PC-3 (cell line): ENCODE data around the gene NR5A2. TPM values are rescaled to one million over a fixed set of nuclear protein-coding genes. Genes with fewer than 3 reads are reported as not detected.
A peak's percentile ranks its signal among the peaks of the same experiment; 100 is the strongest.

Source experiments
- ATAC-seq: fragments of 200-7000 bp; cut with Tn5 transposase; 2 replicates; pipeline ENCODE4 v1.9.1; 2020; ENCODE audit warnings: mild to moderate bottlenecking, moderate library complexity
- BruUV-seq: library from RNA; stranded (reverse); fragments of 400-500 nt; replicated peaks from 2 replicates; lab custom pipeline; 2021; lab: Mats Ljungman, UMichigan
- CTCF ChIA-PET: fragments of 300-600 bp; sonication (Branson Sonifier 250); formaldehyde crosslinking; loops from one replicate; lab custom pipeline; 2022; ENCODE audit warnings: antibody characterized with exemption; lab: Charles Lee
- POLR2A ChIA-PET: fragments of 300-600 bp; sonication (Branson Sonifier 250); formaldehyde crosslinking; loops from one replicate; lab custom pipeline; 2022; ENCODE audit warnings: antibody characterized with exemption; ENCODE audit not compliant: unreplicated experiment; lab: Charles Lee
- DNase-seq: peaks from one replicate; pipeline ENCODE4 v3.0.0-alpha.2; 2015
- H2AFZ ChIP-seq: fragments of 300-600 bp; sonication (generic); 2 replicates; pipeline ENCODE4 v1.6.0; 2016; ENCODE audit warnings: antibody characterized with exemption, low read length
- H3F3A ChIP-seq: fragments of 300-600 bp; sonication (generic); one replicate; pipeline ENCODE4 v1.6.0; 2017; ENCODE audit warnings: antibody characterized with exemption, low read length, control low read depth, mild to moderate bottlenecking; ENCODE audit not compliant: unreplicated experiment
- H3K27ac ChIP-seq: fragments of 300-600 bp; sonication (generic); 2 replicates; pipeline ENCODE4 v1.5.1; 2016; ENCODE audit warnings: mild to moderate bottlenecking, low read length
- H3K27me3 ChIP-seq: fragments of 300-600 bp; sonication (generic); 2 replicates; pipeline ENCODE4 v1.6.1; 2016; ENCODE audit warnings: low read length, mixed read lengths
- H3K36me3 ChIP-seq: fragments of 300-600 bp; sonication (generic); 2 replicates; pipeline ENCODE4 v1.6.1; 2016; ENCODE audit warnings: low read depth, mixed run types, low read length, mixed read lengths
- H3K4me1 ChIP-seq: fragments of 300-600 bp; sonication (generic); 2 replicates; pipeline ENCODE4 v1.5.1; 2016; ENCODE audit warnings: low read length; ENCODE audit not compliant: insufficient read depth
- H3K4me2 ChIP-seq: fragments of 300-600 bp; sonication (generic); 2 replicates; pipeline ENCODE4 v1.6.0; 2016; ENCODE audit warnings: low read length
- H3K4me3 ChIP-seq: fragments of 300-600 bp; sonication (generic); 2 replicates; pipeline ENCODE4 v1.5.1; 2016; ENCODE audit warnings: mild to moderate bottlenecking, low read length, mixed read lengths
- H3K79me2 ChIP-seq: fragments of 300-600 bp; sonication (generic); 2 replicates; pipeline ENCODE4 v1.6.1; 2017; ENCODE audit warnings: low read length, mixed read lengths
- H3K9ac ChIP-seq: fragments of 300-600 bp; sonication (generic); 2 replicates; pipeline ENCODE4 v1.6.0; 2016; ENCODE audit warnings: mild to moderate bottlenecking, low read length
- H3K9me2 ChIP-seq: fragments of 300-600 bp; sonication (generic); replicated peaks from 2 replicates; pipeline ENCODE4 v1.6.1; 2016; ENCODE audit warnings: mixed run types, low read length, mixed read lengths
- H3K9me3 ChIP-seq: fragments of 300-600 bp; sonication (generic); 2 replicates; pipeline ENCODE4 v1.6.1; 2016; ENCODE audit warnings: low read length, mixed read lengths
- H4K20me1 ChIP-seq: fragments of 300-600 bp; sonication (generic); 2 replicates; pipeline ENCODE4 v1.6.1; 2016; ENCODE audit warnings: low read length, mixed read lengths
- EZH2 ChIP-seq: fragments of 300-600 bp; sonication (generic); IDR thresholded peaks from one replicate; pipeline ENCODE4 v1.6.1; 2017; ENCODE audit warnings: antibody characterized with exemption, mild to moderate bottlenecking, low read length; ENCODE audit not compliant: unreplicated experiment
- EZH2phosphoT487 ChIP-seq: fragments of 300-600 bp; sonication (generic); IDR thresholded peaks from 2 replicates; pipeline ENCODE4 v1.6.1; 2018; ENCODE audit warnings: mild to moderate bottlenecking, antibody characterized with exemption, low read length, borderline replicate concordance
- intact Hi-C: fragments of 100-400 bp; cut with micrococcal nuclease; formaldehyde crosslinking; loops from 2 replicates; pipeline ENCODE4 v1.9.0; 2023
- total RNA-seq: library from RNA; depleted of rRNA; stranded (reverse); fragments of >200 nt; gene quantifications from 2 replicates; pipeline ENCODE4 v1.2.3, GENCODE V29; 2014
- TF ChIP-seq, protein P1 (sequence below): fragments of 300-600 bp; sonication (generic); conservative IDR thresholded peaks from 2 replicates; pipeline ENCODE4 v1.5.1; 2017; ENCODE audit warnings: antibody characterized with exemption, low read depth, mild to moderate bottlenecking, low read length

Gene NR5A2
- total RNA-seq, 1 experiment from 2014 or later, result 0.36 TPM

DNA sequence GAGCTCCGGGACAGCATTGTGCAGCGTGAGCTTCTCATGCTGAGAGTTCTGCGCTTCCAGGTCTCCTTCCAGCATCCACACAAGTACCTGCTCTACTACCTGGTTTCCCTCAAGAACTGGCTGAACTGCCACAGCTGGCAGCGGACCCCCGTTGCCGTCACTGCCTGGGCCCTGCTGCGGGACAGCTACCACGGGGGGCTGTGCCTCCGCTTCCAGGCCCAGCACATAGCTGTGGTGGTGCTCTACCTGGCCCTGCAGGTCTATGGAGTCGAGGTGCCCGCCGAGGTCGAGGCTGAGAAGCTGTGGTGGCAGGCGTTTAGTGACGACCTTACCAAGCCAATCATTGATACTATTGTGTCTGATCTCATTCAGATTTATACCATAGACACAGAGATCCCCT, 186.4 kb downstream of the NR5A2 start:
- H3K36me3 ChIP-seq, result no peaks in the 10 kb centered on the region
- no peak overlapping the region for H3K27ac ChIP-seq
- intact Hi-C loops, result no loop called here
- ChIA-PET CTCF (no interaction called here), POLR2A (no interaction called here)
- H3F3A ChIP-seq, result no peaks in the 10 kb centered on the region
- H2AFZ ChIP-seq, result no peak overlapping the region
- peaks cover 12% of the 10 kb centered on the region for H3K4me1 ChIP-seq
- DNase-seq (no peak), ATAC-seq (no peak)
- H3K79me2 ChIP-seq, result no peaks in the 10 kb centered on the region
- BruUV-seq, result no TSS peak
- no peaks in the 10 kb centered on the region for H4K20me1 ChIP-seq
- no peak overlapping the region for H3K4me2 ChIP-seq
- no peaks in the 10 kb centered on the region for H3K9me3 ChIP-seq
- H3K9me2 ChIP-seq, result no peaks in the 10 kb centered on the region
- no peak overlapping the region for H3K4me3 ChIP-seq
- H3K9ac ChIP-seq, result no peak overlapping the region
- TF ChIP-seq EZH2phosphoT487 (no peak), EZH2 (no peak)
- TF ChIP-seq, protein P1, sequence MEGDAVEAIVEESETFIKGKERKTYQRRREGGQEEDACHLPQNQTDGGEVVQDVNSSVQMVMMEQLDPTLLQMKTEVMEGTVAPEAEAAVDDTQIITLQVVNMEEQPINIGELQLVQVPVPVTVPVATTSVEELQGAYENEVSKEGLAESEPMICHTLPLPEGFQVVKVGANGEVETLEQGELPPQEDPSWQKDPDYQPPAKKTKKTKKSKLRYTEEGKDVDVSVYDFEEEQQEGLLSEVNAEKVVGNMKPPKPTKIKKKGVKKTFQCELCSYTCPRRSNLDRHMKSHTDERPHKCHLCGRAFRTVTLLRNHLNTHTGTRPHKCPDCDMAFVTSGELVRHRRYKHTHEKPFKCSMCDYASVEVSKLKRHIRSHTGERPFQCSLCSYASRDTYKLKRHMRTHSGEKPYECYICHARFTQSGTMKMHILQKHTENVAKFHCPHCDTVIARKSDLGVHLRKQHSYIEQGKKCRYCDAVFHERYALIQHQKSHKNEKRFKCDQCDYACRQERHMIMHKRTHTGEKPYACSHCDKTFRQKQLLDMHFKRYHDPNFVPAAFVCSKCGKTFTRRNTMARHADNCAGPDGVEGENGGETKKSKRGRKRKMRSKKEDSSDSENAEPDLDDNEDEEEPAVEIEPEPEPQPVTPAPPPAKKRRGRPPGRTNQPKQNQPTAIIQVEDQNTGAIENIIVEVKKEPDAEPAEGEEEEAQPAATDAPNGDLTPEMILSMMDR, result no peak
- H3K27me3 ChIP-seq, result no peaks in the 10 kb centered on the region

DNA sequence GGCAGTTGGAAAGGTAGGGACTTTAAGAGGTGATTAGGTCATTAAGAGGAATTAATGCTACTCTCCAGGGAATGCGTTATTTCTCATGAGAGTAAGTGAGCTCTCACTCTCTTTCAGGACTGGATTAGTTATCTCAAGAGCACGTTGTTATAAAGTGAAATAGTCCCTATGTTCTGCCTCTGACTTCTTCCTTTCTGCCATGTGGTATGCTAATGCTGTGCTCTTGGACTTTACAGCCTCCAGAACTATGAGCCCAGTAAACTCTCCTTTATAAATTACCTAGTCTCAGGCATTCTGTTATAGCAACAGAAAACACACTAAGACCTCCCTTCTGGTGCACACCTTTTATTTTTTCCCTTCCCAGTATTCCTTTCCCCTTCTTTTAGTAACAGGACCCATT, 187.8 kb downstream of the NR5A2 start:
- Histone ChIP-seq H3K9ac (no peak overlapping the region), H2AFZ (no peak overlapping the region), H3K36me3 (no peaks in the 10 kb centered on the region), H3K9me3 (no peaks in the 10 kb centered on the region), H4K20me1 (no peaks in the 10 kb centered on the region), H3K9me2 (no peaks in the 10 kb centered on the region), H3K27me3 (no peaks in the 10 kb centered on the region), H3K79me2 (no peaks in the 10 kb centered on the region), H3K27ac (no peak overlapping the region), H3K4me3 (no peak overlapping the region), H3K4me2 (no peak overlapping the region), H3K4me1 (peaks cover 12% of the 10 kb centered on the region), H3F3A (no peaks in the 10 kb centered on the region)
- ATAC-seq (no peak), DNase-seq (no peak)
- ChIA-PET POLR2A (interaction anchor here (0.6 kb wide), 1 partner anchor 431 kb away, joined by 5 read pairs; no protein-coding TSS in a partner anchor), CTCF (no interaction called here)
- intact Hi-C loops, result no loop called here
- TF ChIP-seq, protein P1, result no peak
- no peak for TF ChIP-seq EZH2
- no peak for TF ChIP-seq EZH2phosphoT487
- no TSS peak for BruUV-seq

DNA sequence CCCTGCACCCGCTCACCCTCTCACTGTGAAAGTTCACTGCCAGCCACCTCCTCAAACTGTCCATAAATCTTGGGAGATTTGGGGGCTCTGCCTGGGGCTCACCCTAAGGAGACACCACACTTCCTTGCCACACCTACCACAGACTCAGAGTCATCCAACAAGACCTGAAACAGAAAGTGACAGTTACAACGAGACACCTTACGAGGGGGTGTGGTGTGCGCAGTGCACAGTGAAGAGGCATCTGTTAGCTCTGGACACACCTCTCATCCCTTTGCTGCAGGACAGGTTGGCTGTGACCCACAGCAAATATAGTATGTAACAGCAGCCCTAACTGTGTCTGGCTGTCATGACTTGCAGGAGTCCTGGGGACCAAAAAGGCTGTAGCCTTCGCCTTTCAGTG, 190.2 kb downstream of the NR5A2 start:
- CTCF ChIA-PET, result no interaction called here
- 0 out of 2 replicates have a peak, but pooled peaks have one; percentile 44 for ATAC-seq
- H2AFZ ChIP-seq, result no peak overlapping the region

More for the DNA sequence above, 190.2 kb downstream of the NR5A2 start:
- intact Hi-C loops, result no loop called here
- no peaks in the 10 kb centered on the region for H3K36me3 ChIP-seq
- no peaks in the 10 kb centered on the region for H3K79me2 ChIP-seq
- no peak overlapping the region for H3K4me3 ChIP-seq
- no peak overlapping the region for H3K9ac ChIP-seq
- BruUV-seq, result no TSS peak
- no peaks in the 10 kb centered on the region for H3K9me2 ChIP-seq
- no peak overlapping the region for H3K27ac ChIP-seq
- H3K27me3 ChIP-seq, result no peaks in the 10 kb centered on the region
- DNase-seq, result no peak
- H3K4me1 ChIP-seq, result no peaks in the 10 kb centered on the region
- POLR2A ChIA-PET, result no interaction called here
- no peaks in the 10 kb centered on the region for H3K9me3 ChIP-seq
- no peaks in the 10 kb centered on the region for H4K20me1 ChIP-seq
- TF ChIP-seq, protein P1, result no peak
- TF ChIP-seq EZH2, result no peak
- H3K4me2 ChIP-seq, result no peak overlapping the region
- H3F3A ChIP-seq, result no peaks in the 10 kb centered on the region
